C4-2B (cell line): Measurements from ENCODE around the gene CCL16.
"Not testable (repeated sequence)": the region's sequence is repeated elsewhere in the genome, so short reads cannot be mapped to it uniquely, and the experiment has no call there.

Experiments used
- H3K27ac ChIP-seq: fragments of 450-650 bp; 2 replicates; pipeline ENCODE4 v1.5.1; 2017
- CTCF ChIP-seq: fragments of 450-650 bp; conservative IDR thresholded peaks from 2 replicates; pipeline ENCODE4 v1.5.1; 2017; ENCODE audit warnings: mild to moderate bottlenecking
- ZFX ChIP-seq: fragments of 450-650 bp; IDR thresholded peaks from 2 replicates; pipeline ENCODE4 v1.6.1; 2017

Gene CCL16

GRCh38 chr17:36000732-36001109, 19.4 kb upstream of the CCL16 start:
- TF ChIP-seq ZFX = no peak
- no peak for TF ChIP-seq CTCF
- H3K27ac ChIP-seq = no peak overlapping the region

GRCh38 chr17:35998756-35999155, 17.5 kb upstream of the CCL16 start:
- no peak for TF ChIP-seq ZFX
- no peak for TF ChIP-seq CTCF
- no peak overlapping the region for H3K27ac ChIP-seq

GRCh38 chr17:35998018-35998545, 16.8 kb upstream of the CCL16 start:
- H3K27ac ChIP-seq = no peak overlapping the region
- TF ChIP-seq ZFX (no peak), CTCF (no peak)

- not testable (repeated sequence) for H3K27ac ChIP-seq
These were observed 14.0 kb upstream of the CCL16 start for GRCh38 chr17:35995346-35995745.

- no peak overlapping the region for H3K27ac ChIP-seq
These were observed 9.8 kb upstream of the CCL16 start for GRCh38 chr17:35991075-35991474.

DNA sequence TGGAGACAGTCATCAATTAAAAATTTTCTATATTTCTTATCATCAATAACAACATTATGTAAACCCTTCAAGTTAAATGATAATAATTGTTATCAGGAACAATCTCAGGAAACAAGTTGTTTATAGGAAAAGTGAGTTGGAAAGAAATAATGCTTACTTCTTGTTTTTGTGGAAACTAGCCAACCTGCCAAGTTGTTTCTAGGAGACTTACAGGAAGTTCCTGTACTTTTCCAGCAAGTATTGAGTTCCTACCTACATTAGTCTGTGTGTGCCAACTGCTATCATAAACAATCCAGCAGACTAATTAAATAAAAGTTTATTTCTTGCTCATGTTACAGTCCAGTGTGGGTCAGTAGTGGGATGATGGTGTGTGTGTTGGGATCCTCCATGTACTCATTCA, 6.9 kb upstream of the CCL16 start:
- TF ChIP-seq ZFX (no peak), CTCF (no peak)
- no peak overlapping the region for H3K27ac ChIP-seq

More at GRCh38 chr17:35991075-35991474, 9.8 kb upstream of the CCL16 start:
- no peak for TF ChIP-seq CTCF

GRCh38 chr17:35986643-35987042, 5.3 kb upstream of the CCL16 start, which contains the start of gene CCL14:
TSS of gene CCL14 (minus strand) at chr17:35986729. CDS start at chr17:35986649, 80 bp downstream.
- H3K27ac ChIP-seq = no peak within 1 kb of the TSS
- TF ChIP-seq CTCF = no peak
- no peak for TF ChIP-seq ZFX

DNA sequence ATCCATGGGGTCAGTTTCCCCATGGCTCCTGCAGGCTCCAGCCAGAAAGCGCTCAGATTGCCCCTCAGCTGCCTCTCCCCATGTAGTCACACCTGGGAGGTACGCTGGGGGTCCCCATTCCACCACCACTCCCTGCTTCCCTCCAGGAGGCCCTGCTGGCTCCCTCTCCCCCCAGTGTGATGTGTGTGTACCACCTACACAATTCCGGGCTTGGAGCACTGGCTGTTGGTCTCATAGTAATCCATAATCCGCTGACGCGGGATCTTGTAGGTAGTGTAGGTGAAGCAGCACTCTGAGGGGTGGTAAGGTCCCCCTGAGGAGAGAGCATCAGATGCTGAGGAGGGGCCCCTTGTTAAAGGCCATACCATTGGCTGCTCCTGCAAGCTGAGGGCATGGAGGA, 2.8 kb upstream of the CCL16 start:
- no peak for TF ChIP-seq ZFX
- TF ChIP-seq CTCF = no peak
- H3K27ac ChIP-seq = no peak overlapping the region
